IPS DF 19.7 (cell line): ENCODE measurements around the gene ACP1.

Source experiments
- DNase-seq: peaks from one replicate; pipeline ENCODE4 v3.0.0-alpha.2; 2013; ENCODE audit warnings: low read depth, low spot score

Gene ACP1

DNA sequence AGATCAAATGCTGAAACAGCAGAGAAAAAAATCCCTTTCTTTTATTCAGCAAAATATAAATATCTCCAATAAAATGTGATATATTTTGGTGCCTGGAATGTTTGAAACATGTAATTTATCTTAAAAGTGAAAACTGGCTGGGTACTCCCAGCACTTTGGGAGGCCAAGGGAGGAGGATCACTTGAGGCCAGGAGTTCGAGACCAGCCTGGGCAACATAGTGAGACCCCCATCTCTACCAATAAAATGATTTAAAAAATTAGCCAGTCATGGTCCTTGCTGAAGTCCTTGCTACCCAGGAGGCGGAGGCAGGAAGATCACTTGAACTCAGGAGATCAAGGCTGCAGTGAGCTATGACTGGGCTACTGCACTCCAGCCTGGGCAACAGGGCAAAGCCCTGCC, 9.6 kb upstream of the ACP1 start:
- no peak for DNase-seq

GRCh38 chr2:256094-256493, 8.7 kb upstream of the ACP1 start:
- DNase-seq, result no peak

GRCh38 chr2:257429-257828, 7.3 kb upstream of the ACP1 start:
- DNase-seq, result no peak

- no peak for DNase-seq
Measured at GRCh38 chr2:257842-258241, 6.9 kb upstream of the ACP1 start.

DNA sequence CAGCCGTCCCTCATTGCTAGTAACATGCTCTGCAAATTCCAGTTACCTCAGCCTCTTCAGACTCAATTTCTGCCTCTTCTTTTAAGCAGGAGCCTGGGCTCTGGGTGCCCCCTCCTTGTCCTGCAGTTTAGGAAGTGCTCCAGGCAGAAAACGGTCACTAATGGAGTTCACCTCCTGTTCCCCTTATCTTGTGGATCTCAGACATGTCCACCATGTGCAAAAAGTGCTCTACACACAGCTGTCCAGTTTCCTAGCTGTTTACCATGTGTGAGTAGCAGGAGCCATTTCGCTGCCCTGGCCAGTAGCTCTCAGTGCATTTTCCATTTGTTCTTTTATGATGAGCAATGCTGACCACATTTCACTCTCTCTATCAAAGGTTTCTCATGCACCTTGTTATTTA, 5.8 kb upstream of the ACP1 start:
- DNase-seq, result no peak

DNA sequence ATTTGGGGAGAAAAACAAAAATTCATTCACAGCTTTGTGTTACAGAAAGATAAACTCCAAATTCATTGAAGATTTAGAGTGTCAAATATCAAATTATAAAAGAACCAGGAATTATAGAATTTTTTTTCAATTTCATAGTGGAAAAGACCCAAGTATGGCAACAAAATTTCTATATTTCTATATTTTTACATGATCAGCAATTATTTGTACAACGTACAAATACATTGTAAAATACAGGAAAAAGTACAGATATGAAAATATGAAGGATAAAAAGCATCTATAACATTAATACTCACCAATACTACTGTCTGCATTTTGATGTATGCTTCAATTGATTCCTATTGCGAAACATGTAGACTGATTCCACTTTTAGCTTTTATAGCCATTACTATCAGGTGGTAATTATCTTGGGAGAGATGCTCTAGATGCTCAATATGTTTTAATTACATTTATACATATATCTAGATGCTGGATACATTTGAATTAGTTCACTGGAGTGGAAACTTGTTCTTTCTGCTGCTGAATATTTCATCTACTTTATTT, 4.9 kb upstream of the ACP1 start:
- DNase-seq, result no peak

DNA sequence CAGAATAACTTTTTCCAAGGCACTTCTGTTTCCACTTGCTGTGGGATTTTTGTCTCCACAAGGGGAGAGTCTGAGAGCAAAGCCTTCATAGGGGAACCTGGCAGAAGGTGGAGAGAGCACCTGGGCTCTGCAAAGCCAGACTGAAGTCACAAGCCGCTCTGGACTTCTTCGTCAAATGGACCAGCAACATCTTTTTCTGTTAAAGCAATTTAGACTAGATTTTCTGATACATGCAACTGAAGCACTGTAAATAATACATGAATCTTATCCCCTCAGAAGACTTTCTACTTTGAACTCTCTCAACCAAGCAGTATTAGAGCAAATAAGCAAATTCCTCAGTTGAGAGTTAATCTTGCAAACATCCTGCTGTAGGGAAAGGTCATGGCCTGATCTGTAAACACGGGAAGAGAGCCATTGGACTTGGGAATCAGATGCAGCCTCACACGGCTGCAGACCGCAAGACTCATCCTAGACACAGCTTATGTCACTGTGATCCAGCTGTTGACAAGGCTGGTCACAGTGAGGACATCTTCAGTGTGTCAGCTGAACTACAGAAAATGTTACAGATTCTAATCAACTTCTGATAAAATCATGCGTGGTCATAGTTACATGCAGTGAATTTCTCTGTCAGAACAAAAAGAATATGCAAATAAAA, 4.1 kb upstream of the ACP1 start:
- no peak for DNase-seq

DNA sequence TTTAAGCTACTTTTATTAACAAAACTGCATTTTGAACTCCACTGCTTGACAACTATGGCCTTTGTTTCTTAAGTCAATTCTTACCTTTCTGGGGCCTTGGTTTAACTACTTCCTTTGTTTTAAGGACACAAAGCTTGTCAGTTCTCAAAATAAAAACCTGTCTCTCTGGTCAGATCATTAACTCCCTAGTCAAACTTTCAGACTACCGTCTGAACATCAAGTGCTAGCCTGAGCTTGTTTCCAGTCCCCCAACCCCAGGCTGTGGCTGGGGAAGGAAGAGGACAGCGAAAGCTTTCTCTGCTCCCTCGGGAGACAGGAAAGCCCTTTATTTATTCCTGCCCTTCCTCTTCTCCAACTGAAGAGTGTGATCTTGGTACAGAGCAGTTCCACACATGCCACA, 2.6 kb upstream of the ACP1 start:
- DNase-seq, result no peak

DNA sequence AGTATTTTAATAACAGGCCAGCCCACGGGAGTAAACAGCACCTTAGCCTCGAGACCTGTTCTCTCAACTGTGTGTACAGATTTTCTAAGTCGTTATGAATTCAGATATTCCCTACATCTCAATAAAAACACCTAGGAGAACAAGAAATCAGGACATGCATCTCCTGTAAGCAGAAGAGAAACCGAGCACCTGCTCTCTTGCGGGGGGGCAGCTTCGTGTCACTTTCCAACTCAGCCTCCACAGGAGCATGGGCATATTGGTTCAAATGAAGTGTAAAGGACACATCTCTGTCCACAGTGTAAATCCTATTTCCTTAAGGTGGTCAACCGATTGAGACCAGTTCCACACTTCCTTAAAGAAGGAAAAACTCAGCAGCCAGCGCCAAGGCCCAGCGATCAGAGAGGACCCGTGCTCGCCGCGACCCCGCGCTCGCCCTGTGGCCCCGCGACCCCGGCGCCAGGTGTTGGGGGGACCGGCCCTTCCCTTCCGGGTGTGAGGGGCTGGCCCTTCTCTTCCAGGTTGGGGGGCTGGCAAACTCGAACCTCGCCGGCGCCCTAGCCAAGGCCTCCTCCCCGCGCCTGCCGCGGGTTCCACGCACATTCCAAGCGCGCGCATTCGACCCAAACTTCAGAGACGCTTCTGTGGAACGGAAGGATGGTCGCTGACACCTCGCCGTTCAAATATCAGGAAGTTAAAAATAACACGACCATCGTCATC, 1.6 kb upstream of the ACP1 start:
- DNase-seq, result no peak

DNA sequence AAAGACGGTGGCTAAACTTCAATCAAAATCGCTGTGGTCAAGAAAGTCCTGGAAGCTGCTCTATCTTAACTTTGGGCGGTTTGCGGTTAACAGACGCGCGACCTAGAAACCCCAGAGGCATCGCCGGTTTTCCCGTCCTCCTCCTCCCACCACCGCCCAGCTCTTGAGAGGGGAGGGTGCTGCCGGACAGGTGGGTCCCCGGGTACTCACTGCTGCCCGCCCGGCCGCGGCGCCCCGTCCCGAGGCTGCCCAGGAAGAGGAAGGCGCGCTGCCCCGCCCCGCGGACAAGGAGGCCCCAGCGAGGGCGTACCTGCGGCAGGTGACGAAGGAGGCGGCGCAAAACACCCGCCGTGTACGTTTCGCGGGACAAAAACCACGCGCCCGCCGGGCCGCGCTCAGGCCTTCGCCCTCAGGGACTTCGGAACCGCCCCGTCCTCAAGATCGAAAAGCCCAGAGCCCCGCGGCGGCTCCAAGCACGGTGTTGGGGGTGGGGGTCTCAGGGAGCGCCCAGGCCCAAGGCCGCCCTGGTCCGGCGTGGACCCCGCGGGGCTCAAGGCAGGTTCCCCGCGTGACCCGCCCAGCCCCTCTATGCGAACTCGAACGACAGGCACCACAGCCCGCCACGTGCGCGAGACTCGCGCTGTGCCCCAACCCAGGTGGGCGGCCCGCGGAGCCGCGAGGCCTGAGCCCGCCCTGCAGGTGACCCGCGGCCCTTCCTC, 814 bp upstream of the ACP1 start, which contains the start of gene SH3YL1:
Gene SH3YL1, minus strand, starts transcription at position 259 of the 719 bp plus-strand sequence. Its CDS starts 48 bp downstream, at position 211.
- DNase-seq, result no peak

GRCh38 chr2:268323-268722, 3.6 kb downstream of the ACP1 start:
- DNase-seq, result no peak

- no peak for DNase-seq
Measured at GRCh38 chr2:269356-270030, 4.7 kb downstream of the ACP1 start.

DNA sequence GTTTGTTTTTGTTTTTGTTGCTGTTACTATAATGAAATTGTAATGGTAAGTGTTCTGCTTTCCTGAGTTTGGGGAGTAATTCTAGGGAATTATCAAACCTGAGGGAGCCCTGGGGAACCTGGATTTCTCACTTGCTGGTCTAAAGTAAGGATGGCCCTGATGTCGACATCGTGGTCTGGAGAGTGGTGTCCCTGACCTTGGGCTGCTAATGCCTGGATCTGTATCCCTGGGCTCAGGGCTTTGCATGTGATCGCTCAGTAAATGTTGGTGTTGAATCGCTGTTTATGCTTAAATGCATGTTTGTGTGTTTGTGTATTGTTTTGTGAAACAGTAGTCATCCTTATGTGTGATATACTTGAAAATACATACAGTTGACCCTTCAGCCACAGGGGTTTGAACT, 6.1 kb downstream of the ACP1 start:
- no peak for DNase-seq

GRCh38 chr2:271917-272316, 7.2 kb downstream of the ACP1 start:
- no peak for DNase-seq

DNA sequence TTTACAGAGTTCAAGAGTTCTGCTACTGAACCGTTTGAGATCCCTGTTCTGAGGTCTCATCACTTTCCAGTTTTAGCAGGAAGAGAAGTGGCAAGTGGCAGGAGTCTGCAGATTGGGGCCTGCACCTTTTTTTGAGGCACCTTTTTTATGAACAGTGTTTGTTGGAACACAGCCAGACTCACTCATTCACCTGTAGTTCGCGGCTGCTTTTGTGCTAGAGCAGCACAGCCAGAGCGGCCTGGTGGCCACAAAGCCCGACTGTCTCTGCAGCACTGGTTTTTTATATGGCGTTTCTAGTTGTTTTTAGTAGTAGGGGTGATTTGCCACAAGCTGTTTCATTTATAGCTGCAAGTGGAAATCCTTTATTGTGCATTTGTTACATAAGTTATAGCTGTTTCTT, 8.6 kb downstream of the ACP1 start:
- no peak for DNase-seq

- DNase-seq, result no peak
Measured at GRCh38 chr2:274503-274902, 9.8 kb downstream of the ACP1 start.

DNA sequence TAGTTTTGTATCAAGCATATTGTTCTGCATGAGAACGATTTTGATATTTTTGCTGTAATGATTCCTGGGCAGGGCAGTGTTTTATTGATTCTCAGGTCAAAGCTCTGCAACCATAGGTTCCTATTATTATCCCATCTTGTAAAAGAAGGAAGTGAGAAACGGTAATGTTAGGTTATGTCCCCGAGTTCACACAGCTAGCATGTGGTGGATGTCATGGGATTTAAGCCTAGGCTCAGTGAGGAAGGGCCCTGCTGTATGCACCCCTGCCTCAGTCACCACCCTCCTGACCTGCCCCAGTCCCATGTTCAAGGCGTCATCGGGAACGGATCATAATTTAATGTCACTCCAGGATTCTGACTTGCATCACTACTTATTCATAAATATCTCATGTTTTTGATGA, 10.7 kb downstream of the ACP1 start:
- no peak for DNase-seq

- DNase-seq, result no peak
Measured at GRCh38 chr2:278312-278926, 13.7 kb downstream of the ACP1 start.

DNA sequence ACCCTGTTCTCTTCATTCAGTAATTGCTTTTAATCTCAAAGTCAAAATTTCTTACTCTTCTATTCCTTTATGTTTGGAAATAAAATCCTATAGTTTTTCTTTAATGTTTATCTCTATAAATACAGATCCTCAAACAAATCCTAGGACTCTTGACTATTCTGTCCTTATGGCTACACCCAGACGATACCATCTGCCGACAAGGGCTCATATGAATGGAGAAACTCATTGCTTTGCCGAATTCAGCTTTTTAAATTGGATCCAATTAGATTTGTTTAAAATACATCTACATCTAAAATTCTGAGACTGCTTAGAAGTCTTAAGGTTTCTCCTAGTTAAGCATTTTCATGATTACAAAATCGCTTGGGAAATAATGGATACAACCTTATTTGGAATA, 14.2 kb downstream of the ACP1 start:
- DNase-seq, result no peak

- DNase-seq, result no peak
Measured at GRCh38 chr2:279366-279765, 14.6 kb downstream of the ACP1 start.

DNA sequence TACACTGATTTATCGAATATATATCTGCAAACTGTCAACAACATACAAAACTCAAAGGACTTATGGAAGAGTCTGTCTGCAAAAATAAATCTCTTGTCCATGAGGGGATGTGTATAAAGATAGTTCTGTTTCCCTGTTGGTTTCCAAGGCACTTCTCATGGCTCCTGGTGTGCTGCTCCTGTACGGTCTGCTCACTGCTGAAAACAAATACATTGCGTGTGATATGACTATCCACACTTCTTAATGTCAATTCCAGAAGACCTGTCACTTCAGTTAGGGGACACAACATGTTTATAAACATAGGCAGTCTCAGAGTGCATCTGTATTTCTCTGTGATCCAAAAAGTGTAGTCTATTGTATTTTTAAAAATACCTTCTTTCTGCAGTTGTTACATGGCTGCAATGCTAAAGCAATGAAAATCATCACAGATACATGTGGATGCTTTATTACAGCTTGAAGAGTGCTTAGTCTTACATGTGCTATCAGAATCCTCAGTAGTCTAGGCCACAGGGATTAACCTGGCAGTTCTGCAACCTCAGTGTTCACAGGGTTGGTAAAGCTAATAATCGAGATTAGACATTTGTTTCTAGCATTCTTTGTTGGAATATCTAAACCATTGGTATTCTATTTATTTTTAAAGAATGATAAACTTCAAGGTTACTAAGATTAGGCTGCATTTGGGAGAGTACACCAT, 15.4 kb downstream of the ACP1 start:
- no peak for DNase-seq
